Erythroblast (primary cell): ENCODE data around the gene PIGL.

Experiments
- DNase-seq, 2 experiments: peaks; one replicate each; lab custom pipeline; 2025; lab: John Stamatoyannopoulos, UW
- GATA1 ChIP-seq: IDR thresholded peaks from 2 replicates; pipeline ENCODE4 v1.6.1; 2011; ENCODE audit warnings: low read depth, mild to moderate bottlenecking, control low read depth, low read length, moderate library complexity
- POLR2A ChIP-seq: IDR thresholded peaks from 2 replicates; pipeline ENCODE4 v1.6.1; 2011; ENCODE audit warnings: mild to moderate bottlenecking, low read length

Gene PIGL

GRCh38 chr17:16243801-16244567 is 27.0 kb downstream of the PIGL start:
- DNase-seq = peak in 1 of 2 experiments; percentile 9
- TF ChIP-seq GATA1 (no peak), POLR2A (no peak)

- TF ChIP-seq GATA1 (no peak), POLR2A (no peak)
These were observed 30.6 kb downstream of the PIGL start for GRCh38 chr17:16247586-16247984.

GRCh38 chr17:16250635-16251034 is 33.6 kb downstream of the PIGL start:
- TF ChIP-seq GATA1 (no peak), POLR2A (no peak)
- no peak for DNase-seq

More at GRCh38 chr17:16247586-16247984, 30.6 kb downstream of the PIGL start:
- DNase-seq = no peak

GRCh38 chr17:16251043-16251442 is 34.0 kb downstream of the PIGL start:
- TF ChIP-seq GATA1 (no peak), POLR2A (no peak)

GRCh38 chr17:16251556-16251955 is 34.5 kb downstream of the PIGL start:
- no peak for TF ChIP-seq POLR2A
- no peak for TF ChIP-seq GATA1
- DNase-seq = no peak

More at GRCh38 chr17:16251043-16251442, 34.0 kb downstream of the PIGL start:
- no peak for DNase-seq

- no peak for TF ChIP-seq GATA1
- TF ChIP-seq POLR2A = no peak
- DNase-seq = no peak
These were observed 37.9 kb downstream of the PIGL start for GRCh38 chr17:16254773-16255400.

GRCh38 chr17:16255481-16255921 is 38.5 kb downstream of the PIGL start:
- no peak for DNase-seq
- TF ChIP-seq GATA1 (no peak), POLR2A (no peak)

GRCh38 chr17:16258901-16259300 is 41.9 kb downstream of the PIGL start:
- DNase-seq = no peak
- TF ChIP-seq GATA1 (no peak), POLR2A (no peak)

GRCh38 chr17:16259926-16260325 is 42.9 kb downstream of the PIGL start:
- TF ChIP-seq GATA1 (no peak), POLR2A (no peak)
- no peak for DNase-seq

- DNase-seq = no peak
- no peak for TF ChIP-seq POLR2A
- no peak for TF ChIP-seq GATA1
These were observed 44.0 kb downstream of the PIGL start for GRCh38 chr17:16261049-16261448.

- TF ChIP-seq POLR2A (no peak), GATA1 (no peak)
These were observed 45.2 kb downstream of the PIGL start for GRCh38 chr17:16262201-16262600.

GRCh38 chr17:16267174-16267573 is 50.2 kb downstream of the PIGL start:
- DNase-seq = no peak
- TF ChIP-seq GATA1 (no peak), POLR2A (no peak)

More at GRCh38 chr17:16262201-16262600, 45.2 kb downstream of the PIGL start:
- no peak for DNase-seq

- no peak for DNase-seq
- TF ChIP-seq GATA1 (no peak), POLR2A (no peak)
These were observed 52.6 kb downstream of the PIGL start for GRCh38 chr17:16269658-16270057.
